H1 (cell line): ENCODE data around the gene SYNGR3. TPM values are rescaled to one million over a fixed set of nuclear protein-coding genes. Genes with fewer than 3 reads are reported as not detected.

ENCODE experiments used
- CTCF ChIA-PET: fragments of 300-600 bp; sonication (Branson Sonifier 250); formaldehyde crosslinking; loops from one replicate; lab custom pipeline; 2021; ENCODE audit not compliant: partially characterized antibody; lab: Charles Lee
- POLR2A ChIA-PET: fragments of 300-600 bp; sonication (Branson Sonifier 250); formaldehyde crosslinking; loops from one replicate; lab custom pipeline; 2021; ENCODE audit warnings: inconsistent platforms; ENCODE audit not compliant: partially characterized antibody; lab: Charles Lee
- DNase-seq, 2 experiments: peaks; one replicate each; pipeline versions ENCODE4 v3.0.0 to v3.0.0-alpha.2; 2010 to 2022; ENCODE audit warnings: low spot score in 2 of 2, low read depth in 1 of 2, mixed read lengths in 1 of 2
- FAIRE-seq: peaks from 2 replicates; lab custom pipeline; 2011; peaks lifted over from hg19 to GRCh38; lab: Jason Lieb, UNC
- H2AFZ ChIP-seq: 2 replicates; pipeline ENCODE4 v1.8.1; 2012; ENCODE audit warnings: low read length, inconsistent platforms
- H2AK5ac ChIP-seq: 2 replicates; pipeline ENCODE4 v1.6.1; 2013; ENCODE audit warnings: low read depth, low read length
- H2BK120ac ChIP-seq: replicated peaks from 2 replicates; pipeline ENCODE3; 2013; ENCODE audit warnings: low read depth, low read length, inconsistent platforms
- H2BK12ac ChIP-seq: 2 replicates; pipeline ENCODE4 v1.6.1; 2013; ENCODE audit warnings: low read depth, low read length
- H2BK15ac ChIP-seq: 2 replicates; pipeline ENCODE4 v1.6.1; 2013; ENCODE audit warnings: low read length
- H2BK20ac ChIP-seq: 2 replicates; pipeline ENCODE4 v1.6.1; 2013; ENCODE audit warnings: low read length
- H2BK5ac ChIP-seq: 2 replicates; pipeline ENCODE4 v1.6.1; 2013; ENCODE audit warnings: low read depth, low read length
- H3K14ac ChIP-seq: 2 replicates; pipeline ENCODE4 v1.6.1; 2013; ENCODE audit warnings: inconsistent platforms; ENCODE audit not compliant: insufficient read length
- H3K18ac ChIP-seq: 2 replicates; pipeline ENCODE4 v1.6.1; 2013; ENCODE audit warnings: low read length; ENCODE audit errors: extremely low read depth
- H3K23ac ChIP-seq: 2 replicates; pipeline ENCODE4 v1.6.1; 2013; ENCODE audit warnings: inconsistent platforms; ENCODE audit not compliant: insufficient read length
- H3K23me2 ChIP-seq: 2 replicates; pipeline ENCODE4 v1.6.1; 2013; ENCODE audit warnings: low read depth, low read length
- H3K27ac ChIP-seq: 2 replicates; pipeline ENCODE4 v1.6.1; 2011; ENCODE audit warnings: low read depth, low read length, inconsistent platforms
- H3K27me3 ChIP-seq, 4 experiments: replicated peaks in 1 of 4; 1 replicate in 1 of 4; 2 replicates in 3 of 4; pipeline versions ENCODE4 v1.6.1 to v1.8.1; 2011 to 2013; ENCODE audit warnings: low read length in 3 of 4, mild to moderate bottlenecking in 3 of 4, inconsistent platforms in 2 of 4, mixed read lengths in 2 of 4, moderate library complexity in 1 of 4; ENCODE audit not compliant: control insufficient read depth in 3 of 4, insufficient read depth in 3 of 4; ENCODE audit errors: extremely low read depth in 1 of 4
- H3K36me3 ChIP-seq, 4 experiments: 2 replicates each; pipeline versions ENCODE4 v1.6.1 to v1.8.1; 2011 to 2013; ENCODE audit warnings: mild to moderate bottlenecking in 4 of 4, low read length in 3 of 4, moderate library complexity in 2 of 4, control low read depth in 1 of 4, inconsistent platforms in 1 of 4; ENCODE audit not compliant: insufficient read depth in 4 of 4, control insufficient read depth in 2 of 4
- H3K4ac ChIP-seq: replicated peaks from 2 replicates; pipeline ENCODE3; 2013; ENCODE audit warnings: low read length, low read depth, mixed read lengths, inconsistent platforms; ENCODE audit not compliant: insufficient read length
- H3K4me1 ChIP-seq, 4 experiments: replicated peaks in 1 of 4; 1 replicate in 1 of 4; 2 replicates in 3 of 4; pipeline versions ENCODE4 v1.6.1 to v1.8.1; 2011 to 2013; ENCODE audit warnings: low read length in 3 of 4, inconsistent platforms in 2 of 4, mixed read lengths in 1 of 4; ENCODE audit not compliant: insufficient read depth in 4 of 4, control insufficient read depth in 3 of 4
- H3K4me2 ChIP-seq, 2 experiments: 2 replicates each; pipeline versions ENCODE4 v1.6.1 to v1.8.1; 2011 to 2013; ENCODE audit warnings: low read depth in 2 of 2, low read length in 2 of 2, control low read depth in 1 of 2, inconsistent platforms in 1 of 2, mild to moderate bottlenecking in 1 of 2; ENCODE audit not compliant: insufficient read depth in 1 of 2
- H3K4me3 ChIP-seq, 4 experiments: fragments of 200-600, 300-600 bp in 1 of 4; sonication (generic), shearing (Covaris generic), sonication (Bioruptor Twin) in 1 of 4; 2 replicates each; pipeline versions ENCODE4 v1.5.1 to v1.8.1; 2011 to 2016; ENCODE audit warnings: low read length in 4 of 4, low read depth in 3 of 4, control low read depth in 2 of 4, inconsistent platforms in 2 of 4, mild to moderate bottlenecking in 2 of 4, mixed read lengths in 1 of 4, moderate library complexity in 1 of 4; ENCODE audit not compliant: insufficient read depth in 2 of 4; ENCODE audit errors: extremely low read depth in 1 of 4
- H3K56ac ChIP-seq: replicated peaks from 2 replicates; pipeline ENCODE3; 2013; ENCODE audit warnings: low read depth, mild to moderate bottlenecking, mixed read lengths, low read length, inconsistent platforms; ENCODE audit not compliant: insufficient read length
- H3K79me1 ChIP-seq: 2 replicates; pipeline ENCODE4 v1.6.1; 2013; ENCODE audit warnings: low read depth, low read length, control low read depth
- H3K79me2 ChIP-seq, 2 experiments: 2 replicates each; pipeline versions ENCODE4 v1.6.1 to v1.8.1; 2012 to 2013; ENCODE audit warnings: low read length in 2 of 2, mild to moderate bottlenecking in 2 of 2, inconsistent platforms in 1 of 2; ENCODE audit not compliant: insufficient read depth in 2 of 2, control insufficient read depth in 1 of 2
- H3K9ac ChIP-seq, 4 experiments: replicated peaks in 1 of 4; 1 replicate in 1 of 4; 2 replicates in 3 of 4; pipeline versions ENCODE4 v1.6.1 to v1.8.1; 2011 to 2013; ENCODE audit warnings: low read depth in 3 of 4, low read length in 3 of 4, control low read depth in 2 of 4, mild to moderate bottlenecking in 2 of 4, moderate library complexity in 2 of 4, inconsistent platforms in 1 of 4; ENCODE audit errors: extremely low read depth in 1 of 4
- H3K9me3 ChIP-seq, 2 experiments: 2 replicates each; pipeline versions ENCODE4 v1.6.1 to v1.8.1; 2012 to 2013; ENCODE audit warnings: mild to moderate bottlenecking in 2 of 2, moderate library complexity in 2 of 2, control low read depth in 1 of 2, inconsistent platforms in 1 of 2, low read depth in 1 of 2, low read length in 1 of 2, mixed read lengths in 1 of 2; ENCODE audit not compliant: insufficient read depth in 2 of 2
- H4K20me1 ChIP-seq, 2 experiments: replicated peaks in 1 of 2; 2 replicates each; pipeline versions ENCODE3 to v1.8.1; 2011 to 2013; ENCODE audit warnings: inconsistent platforms in 2 of 2, low read length in 2 of 2, mild to moderate bottlenecking in 1 of 2; ENCODE audit not compliant: insufficient read depth in 2 of 2, control insufficient read depth in 1 of 2
- H4K5ac ChIP-seq: 2 replicates; pipeline ENCODE4 v1.6.1; 2013; ENCODE audit warnings: low read length, low read depth, mixed read lengths, inconsistent platforms; ENCODE audit not compliant: insufficient read length
- H4K8ac ChIP-seq: 2 replicates; pipeline ENCODE4 v1.8.0; 2013; ENCODE audit warnings: mild to moderate bottlenecking, moderate library complexity, low read length, inconsistent platforms; ENCODE audit not compliant: insufficient read depth; ENCODE audit errors: extremely low read depth
- H4K91ac ChIP-seq: replicated peaks from 2 replicates; pipeline ENCODE3; 2013; ENCODE audit warnings: low read length, mixed read lengths, inconsistent platforms; ENCODE audit not compliant: insufficient read length
- CBX8 ChIP-seq: fragments of 300-800, 300-1000 bp; sonication (generic); IDR thresholded peaks from 2 replicates; pipeline ENCODE4 v1.7.1; 2016; ENCODE audit warnings: low read depth, low read length, borderline replicate concordance
- CHD1 ChIP-seq: IDR thresholded peaks from 2 replicates; pipeline ENCODE4 v1.6.1; 2012; ENCODE audit warnings: low read depth, low read length, improper control_type of control experiment
- KDM5A ChIP-seq: fragments of 200-600 bp; IDR thresholded peaks from 2 replicates; pipeline ENCODE4 v1.7.1; 2012; ENCODE audit warnings: mild to moderate bottlenecking, low read length, inconsistent platforms, mixed read lengths
- PHF8 ChIP-seq: fragments of 200-600 bp; sonication (generic); conservative IDR thresholded peaks from 2 replicates; pipeline ENCODE4 v1.7.1; 2012; ENCODE audit warnings: low read depth, mild to moderate bottlenecking, inconsistent platforms, low read length, moderate library complexity
- SIRT6 ChIP-seq: IDR thresholded peaks from one replicate; pipeline ENCODE4 v1.7.1; 2012; ENCODE audit warnings: low read length, inconsistent platforms
- TAF1 ChIP-seq: IDR thresholded peaks from 2 replicates; pipeline ENCODE4 v1.6.1; 2011; ENCODE audit warnings: mild to moderate bottlenecking, low read depth, low read length
- TEAD4 ChIP-seq: IDR thresholded peaks from 2 replicates; pipeline ENCODE4 v1.6.1; 2012; ENCODE audit warnings: low read depth, low read length, inconsistent platforms, mixed read lengths
- ZNF274 ChIP-seq: IDR thresholded peaks from 2 replicates; pipeline ENCODE4 v1.7.0; 2012; ENCODE audit warnings: low read length, borderline replicate concordance; ENCODE audit errors: extremely low read depth
- WGBS, 2 experiments: shearing (Covaris generic) in 1 of 2; methylation state at CpG; one replicate each; pipeline versions ENCODE4 v1.1.6 to v1.1.7; 2013 to 2015; ENCODE audit warnings: low lambda C conversion rate in 2 of 2, mixed read lengths in 2 of 2, inconsistent platforms in 1 of 2, low coverage in 1 of 2, missing lambda C conversion rate in 1 of 2; ENCODE audit not compliant: insufficient replicate concordance in 2 of 2, insufficient coverage in 1 of 2, insufficient read length in 1 of 2; ENCODE audit errors: extremely low coverage in 1 of 2, missing lambda C conversion rate in 1 of 2; 5-methylcytosine and 5-hydroxymethylcytosine counted together
- polyA plus RNA-seq, 7 experiments: library from polyadenylated mRNA; depleted of rRNA in 3 of 7; stranded (reverse) in 5 of 7; unstranded in 2 of 7; fragments of >200 nt in 5 of 7; fragments of 200-250 nt in 2 of 7; gene quantifications; 1 replicate in 5 of 7; 2 replicates in 1 of 7; 4 replicates in 1 of 7; pipeline versions ENCODE4 v1.2.1 to v1.2.3, GENCODE V29; 2011 to 2013; ENCODE audit warnings: missing spikeins in 2 of 7, mixed read lengths in 2 of 7
- total RNA-seq: library from RNA; stranded (reverse); fragmentation: NEBNext Ultra II Directional; extraction: Animal tissue kit (Norgen Biotek cat#: 25700); gene quantifications from 2 replicates; pipeline ENCODE4 v1.2.1, GENCODE V29; 2021
- TF ChIP-seq, protein P1 (sequence below), 3 experiments: IDR thresholded peaks; 1 replicate in 2 of 3; 2 replicates in 1 of 3; pipeline versions ENCODE4 v1.5.1 to v1.6.1; 2011; ENCODE audit warnings: low read length in 3 of 3, mild to moderate bottlenecking in 3 of 3, inconsistent platforms in 2 of 3, low read depth in 1 of 3, moderate library complexity in 1 of 3; ENCODE audit not compliant: insufficient read depth in 1 of 3; ENCODE audit errors: control extremely low read depth in 1 of 3

SYNGR3 gene
- total and polyA plus RNA-seq, 2 of the 8 experiments (the other 6 are each of a cell fraction or from before 2014, with no cell fraction given), result 36.2 to 49.9 TPM

DNA sequence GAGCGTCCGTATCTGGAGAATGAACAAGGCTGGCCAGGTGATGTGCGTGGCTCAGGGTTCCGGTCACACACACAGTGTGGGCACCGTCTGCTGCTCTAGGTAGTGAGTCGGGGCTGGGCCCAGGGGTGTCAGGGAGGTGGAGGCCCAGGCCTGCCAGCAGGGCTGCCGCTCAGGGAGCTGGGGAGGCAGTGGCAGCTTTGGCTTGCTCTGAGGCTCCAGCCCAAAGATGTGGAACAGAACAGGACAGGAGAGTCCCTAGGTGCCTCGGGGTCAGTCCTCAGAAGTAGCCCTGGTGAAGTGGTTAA lies 13.6 kb upstream of the SYNGR3 start:
- DNase-seq (no peak), FAIRE-seq (no peak)
- Histone ChIP-seq H3K23ac (no peak overlapping the region), H3K9ac (no peak overlapping the region), H3K9me3 (no peaks in the 10 kb centered on the region), H3K14ac (no peak overlapping the region), H3K56ac (no peak overlapping the region), H3K18ac (no peak overlapping the region), H2AK5ac (no peak overlapping the region), H3K36me3 (peaks cover 11 to 33% (median 22%) of the 10 kb centered on the region in 4 experiments; a peak in 7 of 8 replicates), H3K4me1 (peaks cover 0 to 24% (median 20%) of the 10 kb centered on the region in 4 experiments; a peak in 5 of 7 replicates), H2BK5ac (no peak overlapping the region), H3K23me2 (peaks cover 21% of the 10 kb centered on the region), H4K5ac (no peak overlapping the region), H3K4me2 (no peak overlapping the region), H4K20me1 (peaks cover 2 to 24% of the 10 kb centered on the region in 2 experiments), H3K4ac (no peak overlapping the region), H3K27me3 (peaks cover 6 to 19% (median 18%) of the 10 kb centered on the region in 4 experiments; a peak in 6 of 7 replicates), H3K4me3 (no peak overlapping the region), H2BK120ac (no peak overlapping the region), H3K79me1 (peaks cover 9% of the 10 kb centered on the region; the same call in 1 of the 2 replicates), H3K79me2 (peaks cover 3 to 16% of the 10 kb centered on the region in 2 experiments; a peak in 2 of 4 replicates), H2BK15ac (no peak overlapping the region), H3K27ac (no peak overlapping the region), H2AFZ (no peak overlapping the region), H4K91ac (no peak overlapping the region), H4K8ac (no peak overlapping the region), H2BK12ac (no peak overlapping the region), H2BK20ac (no peak overlapping the region)
- TF ChIP-seq KDM5A (no peak), PHF8 (no peak), SIRT6 (no peak), TEAD4 (no peak), ZNF274 (no peak), CHD1 (no peak), TAF1 (no peak), CBX8 (no peak)
- TF ChIP-seq, protein P1, sequence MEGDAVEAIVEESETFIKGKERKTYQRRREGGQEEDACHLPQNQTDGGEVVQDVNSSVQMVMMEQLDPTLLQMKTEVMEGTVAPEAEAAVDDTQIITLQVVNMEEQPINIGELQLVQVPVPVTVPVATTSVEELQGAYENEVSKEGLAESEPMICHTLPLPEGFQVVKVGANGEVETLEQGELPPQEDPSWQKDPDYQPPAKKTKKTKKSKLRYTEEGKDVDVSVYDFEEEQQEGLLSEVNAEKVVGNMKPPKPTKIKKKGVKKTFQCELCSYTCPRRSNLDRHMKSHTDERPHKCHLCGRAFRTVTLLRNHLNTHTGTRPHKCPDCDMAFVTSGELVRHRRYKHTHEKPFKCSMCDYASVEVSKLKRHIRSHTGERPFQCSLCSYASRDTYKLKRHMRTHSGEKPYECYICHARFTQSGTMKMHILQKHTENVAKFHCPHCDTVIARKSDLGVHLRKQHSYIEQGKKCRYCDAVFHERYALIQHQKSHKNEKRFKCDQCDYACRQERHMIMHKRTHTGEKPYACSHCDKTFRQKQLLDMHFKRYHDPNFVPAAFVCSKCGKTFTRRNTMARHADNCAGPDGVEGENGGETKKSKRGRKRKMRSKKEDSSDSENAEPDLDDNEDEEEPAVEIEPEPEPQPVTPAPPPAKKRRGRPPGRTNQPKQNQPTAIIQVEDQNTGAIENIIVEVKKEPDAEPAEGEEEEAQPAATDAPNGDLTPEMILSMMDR (IDR thresholded peaks at IDR 0.05; ENCODE audit: control extremely low read depth in 1 of 3, insufficient read depth in 1 of 3, low read depth in 1 of 3, low read length in 3 of 3), result no peak
- ChIA-PET CTCF (interaction anchor here (0.6 kb wide), 1 partner anchor 11 kb away, joined by 3 read pairs; no protein-coding TSS in a partner anchor), POLR2A (interaction anchor here (1.2 to 28.2 kb wide), 3 partner anchors 12 to 36 kb away, joined by 4 to 736 read pairs (median 6); partner anchors contain the start of genes NDUFB10, RNF151, RPS2 and TBL3)
- WGBS, 2 experiments, result 95% methylated on average over 8 of the region's 8 CpGs; no CpG with 5 or more reads in 1 of the 2 experiments
